HCT116 (cell line): ENCODE results near the gene GNG7. TPM values are rescaled to one million over a fixed set of nuclear protein-coding genes. Genes with fewer than 3 reads are reported as not detected.

ENCODE experiments used
- ATAC-seq: fragments of 200-7000 bp; cut with Tn5 transposase; 2 replicates; pipeline ENCODE4 v1.9.1; 2020; ENCODE audit warnings: mild to moderate bottlenecking, moderate library complexity
- BruUV-seq: library from RNA; stranded (reverse); fragments of 400-500 nt; replicated peaks from 2 replicates; lab custom pipeline; 2021; lab: Mats Ljungman, UMichigan
- CTCF ChIA-PET: fragments of 300-600 bp; sonication (Branson Sonifier 250); formaldehyde crosslinking; loops from one replicate; lab custom pipeline; 2021; ENCODE audit warnings: antibody characterized with exemption; lab: Charles Lee
- POLR2A ChIA-PET: fragments of 300-600, 350-600 bp; sonication (Branson Sonifier 250); formaldehyde crosslinking; loops from one replicate; lab custom pipeline; 2021; ENCODE audit warnings: antibody characterized with exemption; lab: Charles Lee
- RAD21 ChIA-PET, 2 experiments: fragments of 300-600 bp; sonication (Branson Sonifier 250); formaldehyde crosslinking; loops; one replicate each; lab custom pipeline; 2023; ENCODE audit warnings: low total read pairs in 2 of 2; ENCODE audit not compliant: uncharacterized antibody in 2 of 2, unreplicated experiment in 2 of 2, low non-redundant PET in 1 of 2; lab: Charles Lee
- DNase-seq: peaks from one replicate; pipeline ENCODE4 v3.0.0-alpha.2; 2010; ENCODE audit warnings: low read depth, low spot score
- H2AFZ ChIP-seq: fragments of 200-600 bp; shearing (Covaris generic), sonication (generic); 2 replicates; pipeline ENCODE4 v1.6.1; 2017; ENCODE audit warnings: low read depth, mixed run types, mixed read lengths, antibody characterized with exemption, low read length; ENCODE audit not compliant: poor library complexity, severe bottlenecking
- H3K27ac ChIP-seq: 2 replicates; pipeline ENCODE4 v1.5.1; 2012; ENCODE audit warnings: low read depth, low read length
- H3K27me3 ChIP-seq: fragments of 200-600 bp; sonication (generic); 2 replicates; pipeline ENCODE4 v1.6.1; 2016; ENCODE audit warnings: mixed run types, low read length, mixed read lengths; ENCODE audit not compliant: insufficient read depth
- H3K36me3 ChIP-seq, 2 experiments: fragments of 200-500 bp in 1 of 2; fragments of 200-600 bp in 1 of 2; sonication (Bioruptor generic) in 1 of 2; sonication (generic) in 1 of 2; 2 replicates each; pipeline versions ENCODE4 v1.5.1 to v1.6.1; 2014 to 2016; ENCODE audit warnings: low read length in 2 of 2, inconsistent platforms in 1 of 2, mixed read lengths in 1 of 2, mixed run types in 1 of 2; ENCODE audit not compliant: insufficient read depth in 2 of 2, control insufficient read depth in 1 of 2
- H3K4me1 ChIP-seq, 2 experiments: fragments of 200-600 bp in 1 of 2; sonication (generic) in 1 of 2; 2 replicates each; pipeline versions ENCODE4 v1.5.1 to v1.6.1; 2012 to 2017; ENCODE audit warnings: low read length in 2 of 2, inconsistent platforms in 1 of 2, mild to moderate bottlenecking in 1 of 2, mixed read lengths in 1 of 2, mixed run types in 1 of 2, moderate library complexity in 1 of 2; ENCODE audit not compliant: insufficient read depth in 2 of 2, control insufficient read depth in 1 of 2
- H3K4me2 ChIP-seq: fragments of 200-600 bp; sonication (generic); 2 replicates; pipeline ENCODE4 v1.6.1; 2017; ENCODE audit warnings: mixed run types, low read length, mixed read lengths
- H3K4me3 ChIP-seq, 2 experiments: fragments of 200-600 bp in 1 of 2; sonication (generic) in 1 of 2; replicated peaks in 1 of 2; 2 replicates each; pipeline ENCODE4 v1.5.1; 2011 to 2016; ENCODE audit warnings: low read length in 2 of 2, control low read depth in 1 of 2, low read depth in 1 of 2, mild to moderate bottlenecking in 1 of 2, mixed read lengths in 1 of 2, mixed run types in 1 of 2
- H3K79me2 ChIP-seq: fragments of 200-600 bp; sonication (generic); 2 replicates; pipeline ENCODE4 v1.6.1; 2017; ENCODE audit warnings: mild to moderate bottlenecking, mixed run types, low read length, moderate library complexity, mixed read lengths; ENCODE audit not compliant: insufficient read depth
- H3K9ac ChIP-seq: fragments of 200-600 bp; sonication (generic); 2 replicates; pipeline ENCODE4 v1.6.1; 2016; ENCODE audit warnings: low read length, mixed read lengths
- H3K9me2 ChIP-seq: fragments of 200-600 bp; sonication (generic), shearing (Covaris generic); 2 replicates; pipeline ENCODE4 v1.6.1; 2017; ENCODE audit warnings: mixed run types, mild to moderate bottlenecking, moderate library complexity; ENCODE audit not compliant: insufficient read depth
- H3K9me3 ChIP-seq, 2 experiments: fragments of 200-500 bp in 1 of 2; fragments of 200-600 bp in 1 of 2; sonication (Bioruptor generic) in 1 of 2; sonication (generic) in 1 of 2; 2 replicates each; pipeline ENCODE4 v1.6.1; 2014 to 2017; ENCODE audit warnings: low read length in 2 of 2, mixed read lengths in 2 of 2, inconsistent platforms in 1 of 2, low read depth in 1 of 2, mild to moderate bottlenecking in 1 of 2, mixed run types in 1 of 2, moderate library complexity in 1 of 2; ENCODE audit not compliant: control insufficient read depth in 1 of 2, insufficient read depth in 1 of 2
- H4K20me1 ChIP-seq: fragments of 200-600 bp; sonication (generic), shearing (Covaris generic); 2 replicates; pipeline ENCODE4 v1.6.1; 2017; ENCODE audit warnings: mixed run types, mild to moderate bottlenecking, moderate library complexity; ENCODE audit not compliant: insufficient read depth
- CBX3 ChIP-seq: IDR thresholded peaks from 2 replicates; pipeline ENCODE4 v1.6.1; 2012; ENCODE audit warnings: low read depth
- EZH2 ChIP-seq: fragments of 200-600 bp; sonication (generic); IDR thresholded peaks from 2 replicates; pipeline ENCODE4 v1.6.1; 2017; ENCODE audit warnings: antibody characterized with exemption, mixed run types
- MAX ChIP-seq: IDR thresholded peaks from 2 replicates; pipeline ENCODE4 v1.6.1; 2012
- POLR2AphosphoS5 ChIP-seq: IDR thresholded peaks from 2 replicates; pipeline ENCODE4 v1.6.1; 2011; ENCODE audit warnings: mild to moderate bottlenecking, low read depth, low read length, moderate library complexity
- RAD21 ChIP-seq: IDR thresholded peaks from 2 replicates; pipeline ENCODE4 v1.6.1; 2012; ENCODE audit warnings: low read depth, mild to moderate bottlenecking
- REST ChIP-seq: IDR thresholded peaks from 2 replicates; pipeline ENCODE4 v1.6.1; 2012; ENCODE audit warnings: low read depth
- SIN3A ChIP-seq: IDR thresholded peaks from 2 replicates; pipeline ENCODE4 v1.6.1; 2012; ENCODE audit warnings: low read depth
- SRF ChIP-seq: IDR thresholded peaks from 2 replicates; pipeline ENCODE4 v1.6.1; 2012; ENCODE audit warnings: low read depth
- YY1 ChIP-seq: IDR thresholded peaks from 2 replicates; pipeline ENCODE4 v1.6.1; 2011; ENCODE audit warnings: low read length, low read depth, moderate library complexity, mild to moderate bottlenecking; ENCODE audit not compliant: insufficient replicate concordance; ENCODE audit errors: extremely low read depth
- ZFX ChIP-seq: fragments of 450-650 bp; IDR thresholded peaks from 2 replicates; pipeline ENCODE4 v1.6.1; 2017
- intact Hi-C: fragments of 100-400 bp; cut with micrococcal nuclease; formaldehyde crosslinking; loops from 2 replicates; pipeline ENCODE4 v1.10.0; 2022
- total RNA-seq: library from RNA; stranded (reverse); gene quantifications from one replicate; pipeline ENCODE4 v1.2.1, GENCODE V29; 2021; ENCODE audit not compliant: unreplicated experiment

The GNG7 gene
- total RNA-seq, 1 experiment from 2014 or later = 11.3 TPM

DNA sequence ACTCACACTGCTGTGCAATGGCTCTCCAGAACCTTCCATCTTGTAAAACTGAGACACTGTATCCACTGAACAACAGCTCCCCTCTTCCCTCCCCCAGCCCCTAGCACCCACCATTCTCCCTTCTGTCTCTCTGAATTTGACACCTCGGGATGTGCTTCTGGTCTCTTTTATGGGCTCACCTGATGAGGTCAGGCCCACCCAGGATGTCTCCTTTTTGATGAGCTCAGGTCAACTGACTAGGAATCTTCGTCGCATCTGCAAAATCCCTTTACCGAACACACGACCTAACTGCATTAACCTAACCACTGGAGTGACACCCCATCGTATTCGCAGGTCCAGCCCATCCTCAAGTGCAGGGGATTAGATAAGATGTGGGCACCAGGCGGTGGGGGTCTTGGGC is 73.9 kb downstream of the GNG7 start:
- Histone ChIP-seq H3K79me2 (no peaks in the 10 kb centered on the region), H3K4me3 (no peak overlapping the region), H3K27ac (no peak overlapping the region), H3K9me3 (peaks cover 0 to 34% of the 10 kb centered on the region in 2 experiments; a peak in 1 of 4 replicates), H4K20me1 (no peaks in the 10 kb centered on the region), H3K4me1 (peaks cover 28 to 39% of the 10 kb centered on the region in 2 experiments), H3K4me2 (no peak overlapping the region), H3K9ac (no peak overlapping the region), H3K36me3 (no peaks in the 10 kb centered on the region), H2AFZ (no peak overlapping the region), H3K9me2 (no peaks in the 10 kb centered on the region), H3K27me3 (no peaks in the 10 kb centered on the region)
- ChIA-PET RAD21 (no interaction called here), CTCF (interaction anchor here (1.3 kb wide), 1 partner anchor 15 kb away, joined by 8 read pairs; no protein-coding TSS in a partner anchor), POLR2A (interaction anchor here (1.0 kb wide), 1 partner anchor 153 kb away, joined by 5 read pairs; the partner anchor contains the start of gene GADD45B)
- no peak for DNase-seq
- ATAC-seq = no peak
- BruUV-seq = no TSS peak
- TF ChIP-seq SIN3A = no peak
- no peak for TF ChIP-seq CBX3
- no peak for TF ChIP-seq SRF
- no peak for TF ChIP-seq POLR2AphosphoS5
- no peak for TF ChIP-seq REST
- TF ChIP-seq MAX = no peak
- no peak for TF ChIP-seq RAD21
- no peak for TF ChIP-seq YY1
- TF ChIP-seq ZFX = no peak
- no peak for TF ChIP-seq EZH2
- intact Hi-C loops = no loop called here
